Upper lobe of left lung (tissue), 4 donors: Measurements from ENCODE around the gene DUSP12.

ENCODE experiments used
- CTCF ChIP-seq, 6 experiments: fragments of 450-650 bp in 4 of 6; fragments of 200-600 bp in 2 of 6; sonication (generic) in 2 of 6; IDR thresholded peaks; one replicate each; pipeline ENCODE4 v1.5.1; 2016 to 2019; ENCODE audit warnings: antibody characterized with exemption in 6 of 6
- EP300 ChIP-seq, 4 donors: sonication (generic); formaldehyde crosslinking; IDR thresholded peaks; one replicate each; pipeline ENCODE4 v1.5.1; 2017; ENCODE audit warnings: antibody characterized with exemption in 4 of 4, control low read depth in 2 of 4

GRCh38 chr1:161784968-161785367 lies 35.4 kb downstream of the DUSP12 start:
- TF ChIP-seq CTCF (IDR thresholded peaks at IDR 0.05), result no peak
- no peak for TF ChIP-seq EP300 (IDR thresholded peaks at IDR 0.05)
